Measurements from ENCODE around the gene EXOC3.

DNA sequence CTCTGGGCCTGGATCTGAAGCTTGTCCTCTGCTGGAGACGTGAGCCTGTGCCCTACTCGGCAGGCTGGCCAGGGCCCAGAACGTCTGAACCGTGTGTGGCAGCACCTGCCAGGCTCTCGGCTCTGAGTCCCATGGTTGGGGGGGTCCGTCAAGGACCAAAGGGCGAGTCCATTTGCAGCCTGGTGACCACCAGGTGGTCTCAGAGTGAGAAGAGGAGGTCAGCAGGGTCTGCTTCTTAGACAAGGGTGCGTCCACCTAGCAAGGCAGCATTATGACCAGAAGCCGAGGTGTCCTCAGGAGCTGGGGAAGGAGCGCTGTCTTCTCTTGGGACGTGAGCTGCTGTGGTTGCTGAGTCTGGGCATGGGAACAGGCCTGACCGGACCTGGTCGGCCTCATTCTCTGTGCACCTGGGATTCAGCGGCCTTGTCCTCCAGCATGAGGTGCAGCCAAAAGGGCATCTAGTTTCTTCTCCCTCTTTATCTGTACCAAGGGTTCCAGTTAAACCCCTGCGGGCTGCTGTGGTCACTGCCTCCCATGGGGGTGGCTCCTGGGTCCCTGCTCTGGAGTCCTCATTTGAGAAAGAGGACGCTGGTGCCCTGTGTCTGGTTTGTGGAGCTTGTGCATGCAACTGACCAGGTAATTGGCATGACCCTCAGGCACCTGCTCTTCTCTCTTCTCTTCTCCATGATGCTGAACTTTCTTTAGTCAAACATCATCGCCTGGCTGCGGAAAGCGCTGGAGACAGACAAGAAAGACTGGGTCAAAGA, 14.4 kb downstream of the EXOC3 start:
- TF ChIP-seq, protein P1, sequence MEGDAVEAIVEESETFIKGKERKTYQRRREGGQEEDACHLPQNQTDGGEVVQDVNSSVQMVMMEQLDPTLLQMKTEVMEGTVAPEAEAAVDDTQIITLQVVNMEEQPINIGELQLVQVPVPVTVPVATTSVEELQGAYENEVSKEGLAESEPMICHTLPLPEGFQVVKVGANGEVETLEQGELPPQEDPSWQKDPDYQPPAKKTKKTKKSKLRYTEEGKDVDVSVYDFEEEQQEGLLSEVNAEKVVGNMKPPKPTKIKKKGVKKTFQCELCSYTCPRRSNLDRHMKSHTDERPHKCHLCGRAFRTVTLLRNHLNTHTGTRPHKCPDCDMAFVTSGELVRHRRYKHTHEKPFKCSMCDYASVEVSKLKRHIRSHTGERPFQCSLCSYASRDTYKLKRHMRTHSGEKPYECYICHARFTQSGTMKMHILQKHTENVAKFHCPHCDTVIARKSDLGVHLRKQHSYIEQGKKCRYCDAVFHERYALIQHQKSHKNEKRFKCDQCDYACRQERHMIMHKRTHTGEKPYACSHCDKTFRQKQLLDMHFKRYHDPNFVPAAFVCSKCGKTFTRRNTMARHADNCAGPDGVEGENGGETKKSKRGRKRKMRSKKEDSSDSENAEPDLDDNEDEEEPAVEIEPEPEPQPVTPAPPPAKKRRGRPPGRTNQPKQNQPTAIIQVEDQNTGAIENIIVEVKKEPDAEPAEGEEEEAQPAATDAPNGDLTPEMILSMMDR (conservative IDR thresholded peaks at IDR 0.05; ENCODE audit: low read length), result no peak
- no peak for TF ChIP-seq EZH2phosphoT487 (IDR thresholded peaks at IDR 0.05; ENCODE audit: borderline replicate concordance)
